SK-N-MC (cell line): ENCODE results near the gene OSTF1.

Experiments
- DNase-seq: peaks from one replicate; pipeline ENCODE4 v3.0.0-alpha.2; 2011; ENCODE audit warnings: low read depth, low spot score
- H3K27ac ChIP-seq: fragments of 200-600 bp; sonication (generic); 2 replicates; pipeline ENCODE4 v1.5.1; 2016; ENCODE audit warnings: mixed run types
- H3K36me3 ChIP-seq: fragments of 200-600 bp; sonication (generic); 2 replicates; pipeline ENCODE4 v1.6.1; 2017; ENCODE audit warnings: antibody characterized with exemption, low read length, mixed read lengths; ENCODE audit not compliant: insufficient read depth
- H3K4me3 ChIP-seq: fragments of 200-600 bp; sonication (generic); 2 replicates; pipeline ENCODE4 v1.5.1; 2016
- H3K9ac ChIP-seq: fragments of 200-600 bp; sonication (generic); 2 replicates; pipeline ENCODE4 v1.8.0; 2017; ENCODE audit warnings: mixed run types, mixed read lengths; ENCODE audit not compliant: insufficient read length
- H3K9me3 ChIP-seq: fragments of 200-600 bp; sonication (generic); 2 replicates; pipeline ENCODE4 v1.6.1; 2017; ENCODE audit warnings: low read depth, mild to moderate bottlenecking, antibody characterized with exemption, low read length, moderate library complexity, mixed read lengths
- EZH2 ChIP-seq: fragments of 200-600 bp; sonication (generic); IDR thresholded peaks from one replicate; pipeline ENCODE4 v1.6.1; 2017; ENCODE audit warnings: antibody characterized with exemption
- FOXP2 ChIP-seq: optimal IDR thresholded peaks from 2 replicates; pipeline ENCODE3; 2011; ENCODE audit warnings: mild to moderate bottlenecking, moderate library complexity; ENCODE audit not compliant: insufficient read depth; ENCODE audit errors: extremely low read length, control extremely low read depth
- POLR2AphosphoS5 ChIP-seq: IDR thresholded peaks from 2 replicates; pipeline ENCODE4 v1.6.1; 2012; ENCODE audit warnings: mild to moderate bottlenecking, low read depth, low read length, borderline replicate concordance

Gene OSTF1

GRCh38 chr9:75087824-75088645 is at the start of gene OSTF1, which contains the start of gene NMRK1:
TSS of gene OSTF1 (plus strand) at chr9:75088514. CDS start at chr9:75088693, 179 bp downstream.
TSS of gene NMRK1 (minus strand) at chr9:75088155. CDS start at chr9:75083115, 5,040 bp downstream.
- H3K27ac ChIP-seq: no peak within 1 kb of the TSS
- H3K4me3 ChIP-seq: peak within 1 kb of the TSS; percentile 99
- no peaks in the 10 kb centered on the region for H3K9me3 ChIP-seq
- H3K9ac ChIP-seq: peak within 1 kb of the TSS; percentile 78
- H3K36me3 ChIP-seq: no peaks in the 10 kb centered on the region
- no peak for DNase-seq
- TF ChIP-seq EZH2: no peak
- TF ChIP-seq POLR2AphosphoS5: peak; percentile 14; the same call in 1 of the 2 replicates

- DNase-seq: no peak
- Histone ChIP-seq H3K9ac (no peak overlapping the region), H3K4me3 (no peak overlapping the region), H3K36me3 (no peaks in the 10 kb centered on the region), H3K9me3 (no peaks in the 10 kb centered on the region), H3K27ac (no peak overlapping the region)
- TF ChIP-seq POLR2AphosphoS5: no peak
- no peak for TF ChIP-seq FOXP2
- no peak for TF ChIP-seq EZH2
Measured at GRCh38 chr9:75039009-75039408, 49.3 kb upstream of the OSTF1 start.

GRCh38 chr9:75039801-75040200 is 48.5 kb upstream of the OSTF1 start:
- H3K4me3 ChIP-seq: no peak overlapping the region
- no peak overlapping the region for H3K27ac ChIP-seq
- H3K9ac ChIP-seq: no peak overlapping the region
- no peaks in the 10 kb centered on the region for H3K9me3 ChIP-seq
- DNase-seq: no peak
- H3K36me3 ChIP-seq: no peaks in the 10 kb centered on the region
- no peak for TF ChIP-seq FOXP2
- TF ChIP-seq EZH2: no peak
- no peak for TF ChIP-seq POLR2AphosphoS5

- no peak for DNase-seq
- Histone ChIP-seq H3K9ac (no peak overlapping the region), H3K9me3 (no peaks in the 10 kb centered on the region), H3K27ac (no peak overlapping the region), H3K36me3 (no peaks in the 10 kb centered on the region), H3K4me3 (no peak overlapping the region)
- TF ChIP-seq EZH2 (no peak), POLR2AphosphoS5 (no peak), FOXP2 (no peak)
Measured at GRCh38 chr9:75041041-75041440, 47.3 kb upstream of the OSTF1 start.

GRCh38 chr9:75046725-75047345 is 41.5 kb upstream of the OSTF1 start:
- TF ChIP-seq EZH2: no peak
- no peak for TF ChIP-seq POLR2AphosphoS5
- TF ChIP-seq FOXP2: no peak
- Histone ChIP-seq H3K9ac (no peak overlapping the region), H3K9me3 (no peaks in the 10 kb centered on the region), H3K27ac (no peak overlapping the region), H3K4me3 (no peak overlapping the region), H3K36me3 (no peaks in the 10 kb centered on the region)
- DNase-seq: no peak

- no peak for TF ChIP-seq POLR2AphosphoS5
- no peak for TF ChIP-seq FOXP2
- no peak for TF ChIP-seq EZH2
- no peaks in the 10 kb centered on the region for H3K36me3 ChIP-seq
- DNase-seq: no peak
- no peak overlapping the region for H3K4me3 ChIP-seq
- H3K9me3 ChIP-seq: no peaks in the 10 kb centered on the region
- H3K9ac ChIP-seq: no peak overlapping the region
- H3K27ac ChIP-seq: no peak overlapping the region
Measured at GRCh38 chr9:75047506-75047905, 40.8 kb upstream of the OSTF1 start.

GRCh38 chr9:75051285-75051684 is 37.0 kb upstream of the OSTF1 start:
- Histone ChIP-seq H3K9ac (no peak overlapping the region), H3K27ac (no peak overlapping the region), H3K9me3 (no peaks in the 10 kb centered on the region), H3K4me3 (no peak overlapping the region), H3K36me3 (no peaks in the 10 kb centered on the region)
- TF ChIP-seq EZH2: no peak
- no peak for TF ChIP-seq POLR2AphosphoS5
- TF ChIP-seq FOXP2: no peak
- DNase-seq: no peak

- DNase-seq: no peak
- no peaks in the 10 kb centered on the region for H3K9me3 ChIP-seq
- no peak overlapping the region for H3K4me3 ChIP-seq
- TF ChIP-seq POLR2AphosphoS5 (no peak), FOXP2 (no peak), EZH2 (no peak)
- no peak overlapping the region for H3K9ac ChIP-seq
- no peaks in the 10 kb centered on the region for H3K36me3 ChIP-seq
- H3K27ac ChIP-seq: no peak overlapping the region
Measured at GRCh38 chr9:75053869-75054268, 34.4 kb upstream of the OSTF1 start.
